ENCODE data around the gene PTPN4. TPM values are rescaled to one million over a fixed set of nuclear protein-coding genes. Genes with fewer than 3 reads are reported as not detected.

The PTPN4 gene
- total and polyA plus RNA-seq, 11 donors = 3.6 to 49.0 (median 43.0) TPM

DNA sequence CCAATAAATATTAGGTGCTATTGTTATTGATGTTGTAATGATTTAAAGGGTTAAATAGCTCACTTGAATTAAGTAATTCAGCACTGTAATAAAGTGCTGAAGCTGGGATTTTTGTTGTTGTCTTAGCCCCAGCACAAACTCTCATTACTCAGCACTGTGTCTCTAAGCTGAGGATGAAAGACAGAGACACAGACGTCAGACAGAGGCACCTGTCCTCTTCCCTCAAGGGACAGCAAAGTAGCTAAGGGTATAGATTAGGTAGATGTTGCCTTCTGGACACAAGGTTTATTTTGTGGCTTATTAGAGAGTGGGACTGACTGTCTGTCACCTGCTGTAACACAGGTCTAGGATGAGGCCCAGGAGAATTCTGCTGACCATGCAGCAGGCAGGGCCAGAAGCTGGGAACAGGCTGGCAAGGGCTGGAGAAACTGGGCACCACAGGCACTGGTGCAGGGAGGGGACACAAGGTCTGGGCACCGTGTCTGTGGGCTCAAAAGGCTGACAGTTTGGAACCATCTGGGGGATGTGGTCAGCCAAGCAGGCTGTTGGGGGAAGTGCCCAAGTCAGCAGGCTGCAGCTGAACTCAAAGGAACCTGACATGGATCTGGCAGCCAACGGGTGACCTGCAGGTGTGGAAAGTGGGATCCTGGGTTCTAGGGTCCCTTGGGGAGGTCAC lies 20.0 kb upstream of the PTPN4 start:
- H3K4me3 ChIP-seq = no peak overlapping the region
- TF ChIP-seq, protein P1, sequence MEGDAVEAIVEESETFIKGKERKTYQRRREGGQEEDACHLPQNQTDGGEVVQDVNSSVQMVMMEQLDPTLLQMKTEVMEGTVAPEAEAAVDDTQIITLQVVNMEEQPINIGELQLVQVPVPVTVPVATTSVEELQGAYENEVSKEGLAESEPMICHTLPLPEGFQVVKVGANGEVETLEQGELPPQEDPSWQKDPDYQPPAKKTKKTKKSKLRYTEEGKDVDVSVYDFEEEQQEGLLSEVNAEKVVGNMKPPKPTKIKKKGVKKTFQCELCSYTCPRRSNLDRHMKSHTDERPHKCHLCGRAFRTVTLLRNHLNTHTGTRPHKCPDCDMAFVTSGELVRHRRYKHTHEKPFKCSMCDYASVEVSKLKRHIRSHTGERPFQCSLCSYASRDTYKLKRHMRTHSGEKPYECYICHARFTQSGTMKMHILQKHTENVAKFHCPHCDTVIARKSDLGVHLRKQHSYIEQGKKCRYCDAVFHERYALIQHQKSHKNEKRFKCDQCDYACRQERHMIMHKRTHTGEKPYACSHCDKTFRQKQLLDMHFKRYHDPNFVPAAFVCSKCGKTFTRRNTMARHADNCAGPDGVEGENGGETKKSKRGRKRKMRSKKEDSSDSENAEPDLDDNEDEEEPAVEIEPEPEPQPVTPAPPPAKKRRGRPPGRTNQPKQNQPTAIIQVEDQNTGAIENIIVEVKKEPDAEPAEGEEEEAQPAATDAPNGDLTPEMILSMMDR (IDR thresholded peaks at IDR 0.05) = no peak
- TF ChIP-seq POLR2A (IDR thresholded peaks at IDR 0.05) = no peak
- no peaks in the 10 kb centered on the region for H3K27me3 ChIP-seq
- WGBS, 4 donors = 68 to 76% (median 70%) methylated on average over 2 to 3 of the region's 3 CpGs
- no peak overlapping the region for H3K27ac ChIP-seq
- ATAC-seq (no peak), DNase-seq (no peak)
- intact Hi-C loops (cut with DNase I) = loop anchor here in 1 of 10 donors (10.0 kb wide), 1 partner anchor 425 kb away; no protein-coding TSS in a partner anchor
- H3K9me3 ChIP-seq = no peaks in the 10 kb centered on the region
- H3K36me3 ChIP-seq = no peaks in the 10 kb centered on the region
- H3K4me1 ChIP-seq = peaks cover 0 to 3% (median 0%) of the 10 kb centered on the region in 12 donors

DNA sequence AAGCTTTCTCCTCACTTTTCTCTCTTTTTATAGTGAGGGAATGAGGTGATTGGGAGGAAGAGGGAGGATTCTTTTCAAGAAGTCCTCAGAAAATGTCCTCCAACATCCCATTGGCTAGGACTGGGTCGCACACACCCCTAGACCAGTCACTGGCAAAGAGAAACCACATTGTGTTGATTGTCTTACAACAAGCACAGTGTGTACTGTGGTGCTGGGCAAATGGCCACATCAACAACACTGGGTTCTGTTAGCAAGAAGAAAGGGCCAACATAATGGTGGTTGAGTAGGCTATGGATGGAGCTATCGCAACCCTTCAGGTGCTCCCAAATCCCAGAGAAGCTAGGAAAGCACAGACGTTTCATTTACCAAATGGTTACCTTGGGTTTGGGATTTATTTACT lies 18.7 kb upstream of the PTPN4 start:
- DNase-seq (no peak), ATAC-seq (no peak)
- no peaks in the 10 kb centered on the region for H3K36me3 ChIP-seq
- TF ChIP-seq, protein P1 (IDR thresholded peaks at IDR 0.05) = no peak
- no peak for TF ChIP-seq POLR2A (IDR thresholded peaks at IDR 0.05)
- no peaks in the 10 kb centered on the region for H3K9me3 ChIP-seq
- no peaks in the 10 kb centered on the region for H3K27me3 ChIP-seq
- intact Hi-C loops (cut with DNase I) = no loop called here
- H3K27ac ChIP-seq = no peak overlapping the region
- peaks cover 0 to 3% (median 0%) of the 10 kb centered on the region in 12 donors for H3K4me1 ChIP-seq
- H3K4me3 ChIP-seq = no peak overlapping the region
- 88 to 95% (median 90%) methylated on average over 3 of the region's 3 CpGs for WGBS, 4 donors

DNA sequence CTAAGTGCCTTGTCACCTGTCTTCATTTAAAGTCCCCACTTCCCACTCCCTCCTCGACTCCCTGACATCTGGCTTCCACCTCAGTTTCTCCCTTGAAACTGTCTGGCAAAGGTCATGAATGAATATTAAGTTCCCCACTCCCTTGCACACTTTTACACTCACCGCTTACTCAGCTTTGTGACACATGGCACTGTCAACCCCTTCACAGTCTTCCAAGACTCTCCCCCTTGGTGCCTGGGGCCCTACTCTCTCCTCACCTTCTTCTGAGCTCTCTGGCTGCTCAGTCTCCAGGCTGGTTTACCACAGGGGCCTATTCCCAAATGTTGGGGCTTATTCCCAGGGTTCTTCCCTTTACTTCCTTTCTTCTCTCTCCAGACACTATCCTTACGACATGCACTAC lies 17.9 kb upstream of the PTPN4 start:
- no peaks in the 10 kb centered on the region for H3K27me3 ChIP-seq
- H3K27ac ChIP-seq = no peak overlapping the region
- H3K4me1 ChIP-seq = peaks cover 0 to 3% (median 0%) of the 10 kb centered on the region in 12 donors
- no peak overlapping the region for H3K4me3 ChIP-seq
- TF ChIP-seq, protein P1 (IDR thresholded peaks at IDR 0.05) = no peak
- no peak for TF ChIP-seq POLR2A (IDR thresholded peaks at IDR 0.05)
- no peaks in the 10 kb centered on the region for H3K36me3 ChIP-seq
- WGBS, 4 donors = 83 to 94% (median 90%) methylated on average over 3 of the region's 3 CpGs
- intact Hi-C loops (cut with DNase I) = loop anchor here in 1 of 10 donors (2.0 kb wide), 1 partner anchor 25 kb away; no protein-coding TSS in a partner anchor
- H3K9me3 ChIP-seq = no peaks in the 10 kb centered on the region
- DNase-seq (no peak), ATAC-seq (no peak)

DNA sequence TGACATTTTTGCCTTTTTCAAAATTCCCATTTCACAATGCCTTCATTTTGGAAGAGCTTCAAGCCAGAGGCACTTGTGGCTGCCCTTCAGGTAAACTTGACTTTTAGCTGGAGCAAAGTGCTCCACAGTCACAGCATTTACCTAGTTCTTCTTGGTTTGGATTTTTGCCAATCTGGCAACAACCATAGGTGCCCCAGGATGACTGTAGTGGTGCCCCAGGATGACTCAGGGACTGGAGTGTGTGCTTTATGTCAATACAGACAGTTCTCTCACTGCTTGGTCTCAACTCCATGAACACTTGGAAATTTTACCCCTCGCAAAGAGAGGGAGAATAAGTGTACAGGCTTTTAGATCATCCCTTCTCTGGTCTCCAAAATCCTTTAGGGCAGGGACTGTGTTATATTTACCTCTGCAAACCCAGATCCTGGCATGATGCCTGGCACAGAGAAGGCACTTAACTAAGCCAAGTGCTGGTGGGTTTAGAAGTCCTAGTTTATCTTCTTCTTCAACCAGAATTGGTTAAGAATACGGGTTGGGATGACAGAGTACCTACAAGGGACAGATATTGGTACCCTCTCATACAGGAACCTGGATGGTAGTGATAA lies 15.3 kb upstream of the PTPN4 start:
- 48 to 68% (median 50%) methylated on average over 2 of the region's 2 CpGs for WGBS, 4 donors
- H3K36me3 ChIP-seq = no peaks in the 10 kb centered on the region
- intact Hi-C loops (cut with DNase I) = no loop called here
- H3K9me3 ChIP-seq = no peaks in the 10 kb centered on the region
- H3K4me1 ChIP-seq = peaks cover 0 to 3% (median 0%) of the 10 kb centered on the region in 12 donors
- ATAC-seq (peak; percentile 45 to 91 (median 75)), DNase-seq (peak in 2 of 5 donors; percentile 39 to 52)
- H3K27me3 ChIP-seq = no peaks in the 10 kb centered on the region
- TF ChIP-seq, protein P1 (IDR thresholded peaks at IDR 0.05) = no peak
- no peak for TF ChIP-seq POLR2A (IDR thresholded peaks at IDR 0.05)
- H3K4me3 ChIP-seq = no peak overlapping the region
- peak overlapping the region in 1 of 12 donors; percentile 15 for H3K27ac ChIP-seq
